ENCODE measurements around the gene MED12L.

DNA sequence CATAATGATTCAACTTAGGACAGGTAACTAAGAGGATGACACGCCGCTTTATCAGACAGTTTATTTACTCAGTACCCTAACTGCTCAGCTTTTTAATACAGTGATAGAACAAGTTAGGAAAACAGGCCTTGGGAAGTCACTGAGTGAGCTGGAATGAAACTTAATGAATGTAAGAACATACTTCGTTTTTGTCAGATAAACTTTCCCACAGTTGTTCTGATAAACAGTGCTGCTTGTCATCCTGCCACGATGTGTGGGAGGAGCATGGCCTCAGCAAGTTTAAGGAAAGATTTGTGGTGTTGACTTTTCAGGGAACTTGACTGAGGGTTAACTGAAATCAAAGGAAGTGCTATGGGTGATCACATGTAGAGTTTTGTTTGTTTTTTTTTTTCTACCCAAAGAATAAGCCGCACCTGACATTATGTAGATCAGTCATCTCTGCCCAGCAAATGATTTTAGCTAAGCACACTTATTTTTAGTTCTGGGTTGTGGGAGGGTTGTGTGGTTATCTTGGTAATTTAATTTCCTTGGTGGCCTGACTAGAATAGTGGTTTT lies 198.5 kb downstream of the MED12L start:
- TF ChIP-seq, protein P1, sequence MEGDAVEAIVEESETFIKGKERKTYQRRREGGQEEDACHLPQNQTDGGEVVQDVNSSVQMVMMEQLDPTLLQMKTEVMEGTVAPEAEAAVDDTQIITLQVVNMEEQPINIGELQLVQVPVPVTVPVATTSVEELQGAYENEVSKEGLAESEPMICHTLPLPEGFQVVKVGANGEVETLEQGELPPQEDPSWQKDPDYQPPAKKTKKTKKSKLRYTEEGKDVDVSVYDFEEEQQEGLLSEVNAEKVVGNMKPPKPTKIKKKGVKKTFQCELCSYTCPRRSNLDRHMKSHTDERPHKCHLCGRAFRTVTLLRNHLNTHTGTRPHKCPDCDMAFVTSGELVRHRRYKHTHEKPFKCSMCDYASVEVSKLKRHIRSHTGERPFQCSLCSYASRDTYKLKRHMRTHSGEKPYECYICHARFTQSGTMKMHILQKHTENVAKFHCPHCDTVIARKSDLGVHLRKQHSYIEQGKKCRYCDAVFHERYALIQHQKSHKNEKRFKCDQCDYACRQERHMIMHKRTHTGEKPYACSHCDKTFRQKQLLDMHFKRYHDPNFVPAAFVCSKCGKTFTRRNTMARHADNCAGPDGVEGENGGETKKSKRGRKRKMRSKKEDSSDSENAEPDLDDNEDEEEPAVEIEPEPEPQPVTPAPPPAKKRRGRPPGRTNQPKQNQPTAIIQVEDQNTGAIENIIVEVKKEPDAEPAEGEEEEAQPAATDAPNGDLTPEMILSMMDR (conservative IDR thresholded peaks at IDR 0.05 in 1 of 2, IDR thresholded peaks at IDR 0.05 in 1 of 2; ENCODE audit: low read depth in 1 of 2, low read length in 2 of 2): no peak
- no peak for TF ChIP-seq EZH2 (IDR thresholded peaks at IDR 0.05; ENCODE audit: low read length, missing control alignments)

Data from fibroblast of lung (primary cell).